ENCODE measurements around the gene CDK5RAP2.

DNA sequence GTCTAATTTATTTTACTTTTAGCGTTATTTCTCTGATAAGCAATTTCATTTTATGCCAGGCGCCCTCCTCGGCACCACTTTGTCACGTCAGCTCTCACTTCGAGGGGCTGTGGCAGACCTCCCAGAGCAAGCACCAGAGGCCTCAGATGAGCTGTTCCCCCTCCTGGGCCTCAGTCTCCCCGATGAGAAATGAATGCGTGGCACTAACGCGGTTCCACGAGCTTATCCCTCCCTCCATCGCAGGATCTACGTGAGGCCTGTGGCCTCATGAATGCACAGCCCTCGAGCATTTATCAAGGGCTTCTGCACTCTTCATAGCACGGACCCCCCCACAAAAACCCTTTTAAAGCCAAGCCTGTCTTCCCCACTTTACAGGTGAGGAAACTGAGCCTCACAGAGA is 205.2 kb downstream of the CDK5RAP2 start:
- no peak for TF ChIP-seq GATA3 (IDR thresholded peaks at IDR 0.05; ENCODE audit: low read depth, low read length)
- TF ChIP-seq GATA2 (IDR thresholded peaks at IDR 0.05; ENCODE audit: low read depth, low read length), result no peak

All from SH-SY5Y (cell line).